A673 (cell line): ENCODE results near the gene NACC2. TPM values are rescaled to one million over a fixed set of nuclear protein-coding genes. Genes with fewer than 3 reads are reported as not detected.

ENCODE experiments used
- BruUV-seq: library from RNA; stranded (reverse); fragments of 400-500 nt; replicated peaks from 2 replicates; lab custom pipeline; 2021; lab: Mats Ljungman, UMichigan
- CTCF ChIA-PET: fragments of 300-600 bp; sonication (Branson Sonifier 250); formaldehyde crosslinking; loops from one replicate; lab custom pipeline; 2022; ENCODE audit warnings: antibody characterized with exemption; lab: Charles Lee
- POLR2A ChIA-PET: fragments of 300-600 bp; sonication (Branson Sonifier 250); formaldehyde crosslinking; loops from one replicate; lab custom pipeline; 2022; ENCODE audit warnings: antibody characterized with exemption; ENCODE audit not compliant: low non-redundant PET; lab: Charles Lee
- DNase-seq: peaks from one replicate; pipeline ENCODE4 v3.0.0-alpha.2; 2015; ENCODE audit warnings: low spot score
- H3K27ac ChIP-seq: fragments of 200-600 bp; sonication (generic); 2 replicates; pipeline ENCODE4 v1.5.1; 2016; ENCODE audit warnings: mixed run types, low read depth, mild to moderate bottlenecking, mixed read lengths, antibody characterized with exemption, low read length; ENCODE audit not compliant: poor library complexity, severe bottlenecking
- H3K27me3 ChIP-seq: fragments of 200-600 bp; sonication (generic); replicated peaks from 2 replicates; pipeline ENCODE4 v1.6.1; 2017; ENCODE audit warnings: mixed run types, low read depth, mild to moderate bottlenecking, mixed read lengths, antibody characterized with exemption, low read length; ENCODE audit not compliant: insufficient read depth, poor library complexity
- H3K36me3 ChIP-seq: fragments of 200-600 bp; sonication (generic); 2 replicates; pipeline ENCODE4 v1.6.1; 2016; ENCODE audit warnings: mixed run types, mild to moderate bottlenecking, mixed read lengths, antibody characterized with exemption, low read length; ENCODE audit not compliant: insufficient read depth, poor library complexity, severe bottlenecking
- H3K4me1 ChIP-seq: fragments of 200-600 bp; sonication (generic); 2 replicates; pipeline ENCODE4 v1.6.1; 2017; ENCODE audit warnings: mixed run types, mild to moderate bottlenecking, mixed read lengths, antibody characterized with exemption, low read length; ENCODE audit not compliant: insufficient read depth, poor library complexity, severe bottlenecking
- H3K4me3 ChIP-seq: fragments of 200-600 bp; sonication (generic); 2 replicates; pipeline ENCODE4 v1.5.1; 2016; ENCODE audit warnings: low read depth, mixed run types, mild to moderate bottlenecking, mixed read lengths, low read length; ENCODE audit not compliant: poor library complexity, severe bottlenecking
- H3K9me3 ChIP-seq: fragments of 200-600 bp; sonication (generic); 2 replicates; pipeline ENCODE4 v1.6.1; 2016; ENCODE audit warnings: mixed run types, low read depth, mild to moderate bottlenecking, mixed read lengths, antibody characterized with exemption, low read length; ENCODE audit not compliant: poor library complexity, severe bottlenecking
- CTCF ChIP-seq: fragments of 300-800, 200-600 bp; sonication (generic); conservative IDR thresholded peaks from 2 replicates; pipeline ENCODE4 v1.5.1; 2017; ENCODE audit warnings: low read depth, mild to moderate bottlenecking, antibody characterized with exemption, low read length, moderate library complexity, mixed read lengths
- EZH2 ChIP-seq: fragments of 200-600 bp; sonication (generic); IDR thresholded peaks from 2 replicates; pipeline ENCODE4 v1.6.1; 2017; ENCODE audit warnings: borderline replicate concordance, low read depth, mild to moderate bottlenecking, mixed read lengths, antibody characterized with exemption, low read length; ENCODE audit not compliant: poor library complexity, severe bottlenecking
- intact Hi-C: fragments of 100-400 bp; cut with micrococcal nuclease; formaldehyde crosslinking; loops from one replicate; pipeline ENCODE4 v1.10.0; 2022; ENCODE audit not compliant: unreplicated experiment
- total RNA-seq: library from RNA; stranded (reverse); gene quantifications from 2 replicates; pipeline ENCODE4 v1.2.3, GENCODE V29; 2021

NACC2 gene
- total RNA-seq, 1 experiment from 2014 or later = 19.5 TPM

GRCh38 chr9:135979547-135980166 is 115.4 kb downstream of the NACC2 start:
- TF ChIP-seq CTCF (no peak), EZH2 (no peak)
- ChIA-PET CTCF (no interaction called here), POLR2A (no interaction called here)
- no peak for DNase-seq
- intact Hi-C loops = no loop called here
- Histone ChIP-seq H3K27me3 (no peaks in the 10 kb centered on the region), H3K4me1 (peaks cover 46% of the 10 kb centered on the region), H3K36me3 (no peaks in the 10 kb centered on the region), H3K9me3 (no peaks in the 10 kb centered on the region), H3K4me3 (no peak overlapping the region), H3K27ac (peak overlapping the region; percentile 22)
- no TSS peak for BruUV-seq

GRCh38 chr9:135978642-135979546 is 116.2 kb downstream of the NACC2 start:
- ChIA-PET POLR2A (no interaction called here), CTCF (no interaction called here)
- peak; percentile 52 for DNase-seq

GRCh38 chr9:135976944-135977343 is 118.1 kb downstream of the NACC2 start:
- intact Hi-C loops = no loop called here
- ChIA-PET CTCF (no interaction called here), POLR2A (no interaction called here)
- Histone ChIP-seq H3K36me3 (no peaks in the 10 kb centered on the region), H3K4me3 (no peak overlapping the region), H3K9me3 (no peaks in the 10 kb centered on the region), H3K27ac (peak overlapping the region; percentile 11), H3K4me1 (peaks cover 41% of the 10 kb centered on the region), H3K27me3 (no peaks in the 10 kb centered on the region)
- DNase-seq = no peak
- no peak for TF ChIP-seq CTCF
- no peak for TF ChIP-seq EZH2
- BruUV-seq = no TSS peak

More at GRCh38 chr9:135978642-135979546, 116.2 kb downstream of the NACC2 start:
- Histone ChIP-seq H3K27me3 (no peaks in the 10 kb centered on the region), H3K36me3 (no peaks in the 10 kb centered on the region), H3K9me3 (no peaks in the 10 kb centered on the region), H3K4me1 (peaks cover 41% of the 10 kb centered on the region), H3K27ac (peak overlapping the region; percentile 22), H3K4me3 (no peak overlapping the region)
- no peak for TF ChIP-seq EZH2
- TF ChIP-seq CTCF = no peak
- BruUV-seq = no TSS peak
- intact Hi-C loops = no loop called here
